ENCODE measurements around the gene ZNF214.

ZNF214 gene

GRCh38 chr11:7020183-7020917 lies at the start of gene ZNF214, which contains the start of gene NLRP14:
ZNF214 (minus strand) TSS chr11:7020346; CDS start chr11:7002835, 17,511 bp downstream.
NLRP14 (plus strand) TSS chr11:7020479; CDS start chr11:7038587, 18,108 bp downstream.
- TF ChIP-seq CTCF (conservative IDR thresholded peaks at IDR 0.05) (no peak), ZFX (IDR thresholded peaks at IDR 0.05) (no peak)

GRCh38 chr11:7062534-7062933 lies 42.4 kb upstream of the ZNF214 start:
- H3K27ac ChIP-seq, result no peak overlapping the region
- TF ChIP-seq ZFX (IDR thresholded peaks at IDR 0.05) (no peak), CTCF (conservative IDR thresholded peaks at IDR 0.05) (no peak)

More at GRCh38 chr11:7020183-7020917, at the start of gene ZNF214, which contains the start of gene NLRP14:
- peak within 1 kb of the TSS; percentile 74 for H3K27ac ChIP-seq

GRCh38 chr11:7060868-7061267 lies 40.7 kb upstream of the ZNF214 start:
- no peak for TF ChIP-seq ZFX (IDR thresholded peaks at IDR 0.05)
- TF ChIP-seq CTCF (conservative IDR thresholded peaks at IDR 0.05), result no peak
- H3K27ac ChIP-seq, result no peak overlapping the region

- H3K27ac ChIP-seq, result no peak overlapping the region
- no peak for TF ChIP-seq CTCF (conservative IDR thresholded peaks at IDR 0.05)
Observed at GRCh38 chr11:7057641-7058040, 37.5 kb upstream of the ZNF214 start.

GRCh38 chr11:7056828-7057513 lies 36.8 kb upstream of the ZNF214 start:
- H3K27ac ChIP-seq, result no peak overlapping the region
- TF ChIP-seq CTCF (conservative IDR thresholded peaks at IDR 0.05) (no peak), ZFX (IDR thresholded peaks at IDR 0.05) (no peak)

- H3K27ac ChIP-seq, result no peak overlapping the region
- no peak for TF ChIP-seq ZFX (IDR thresholded peaks at IDR 0.05)
Observed at GRCh38 chr11:7050191-7050590, 30.0 kb upstream of the ZNF214 start.

GRCh38 chr11:7046474-7047175 lies 26.5 kb upstream of the ZNF214 start:
- TF ChIP-seq CTCF (conservative IDR thresholded peaks at IDR 0.05), result no peak

More at GRCh38 chr11:7046474-7047175, 26.5 kb upstream of the ZNF214 start:
- no peak overlapping the region for H3K27ac ChIP-seq

Measured in C4-2B (cell line).